Choroid plexus epithelial cell (primary cell): ENCODE measurements around the gene CMSS1.

Experiments
- DNase-seq: peaks from one replicate; pipeline ENCODE4 v3.0.0-alpha.2; 2010; ENCODE audit warnings: low read depth
- H3K4me3 ChIP-seq: 2 replicates; pipeline ENCODE4 v1.5.1; 2011; ENCODE audit warnings: low read depth, mild to moderate bottlenecking, control low read depth, low read length, moderate library complexity
- CTCF ChIP-seq: conservative IDR thresholded peaks from 2 replicates; pipeline ENCODE4 v1.5.1; 2011; ENCODE audit warnings: low read depth, mild to moderate bottlenecking, control low read depth, inconsistent platforms, low read length, moderate library complexity

Gene CMSS1

GRCh38 chr3:100004931-100005330 lies 187.3 kb downstream of the CMSS1 start:
- TF ChIP-seq CTCF: no peak
- DNase-seq: no peak
- no peak overlapping the region for H3K4me3 ChIP-seq

GRCh38 chr3:100005665-100006393 lies 188.2 kb downstream of the CMSS1 start:
- no peak overlapping the region for H3K4me3 ChIP-seq
- DNase-seq: peak; percentile 25
- TF ChIP-seq CTCF: no peak

- DNase-seq: peak; percentile 75
- peak; percentile 42 for TF ChIP-seq CTCF
- H3K4me3 ChIP-seq: no peak overlapping the region
Measured at GRCh38 chr3:100006570-100007271, 189.1 kb downstream of the CMSS1 start.

- no peak for DNase-seq
- H3K4me3 ChIP-seq: no peak overlapping the region
- no peak for TF ChIP-seq CTCF
Measured at GRCh38 chr3:100007313-100007712, 189.7 kb downstream of the CMSS1 start.

GRCh38 chr3:100008081-100008698 lies 190.5 kb downstream of the CMSS1 start:
- TF ChIP-seq CTCF: no peak
- H3K4me3 ChIP-seq: no peak overlapping the region
- DNase-seq: no peak

GRCh38 chr3:100009276-100010086 lies 191.8 kb downstream of the CMSS1 start:
- TF ChIP-seq CTCF: no peak
- DNase-seq: no peak
- no peak overlapping the region for H3K4me3 ChIP-seq
